Measurements from ENCODE around the gene PREX1.

The PREX1 gene

DNA sequence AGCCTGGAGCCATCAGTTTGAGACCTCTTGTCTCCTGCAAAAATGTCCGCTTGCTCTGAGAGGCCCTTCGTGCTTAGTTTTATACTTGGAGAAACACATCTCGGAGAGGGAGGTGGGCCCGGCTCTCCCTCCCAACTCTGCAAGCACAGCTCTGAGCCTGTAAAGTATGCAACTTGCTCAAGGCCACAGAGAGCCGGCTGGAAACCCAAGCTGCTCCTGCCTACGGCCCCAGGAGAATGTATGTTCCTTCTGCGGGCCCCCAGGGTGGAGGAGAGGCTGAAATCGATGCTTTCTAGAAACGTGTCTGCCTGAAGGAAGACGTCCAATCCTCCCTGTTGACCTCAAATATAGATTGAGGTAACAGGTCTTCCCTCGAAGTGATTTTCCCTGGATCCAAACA, 205.4 kb downstream of the PREX1 start:
- H2AFZ ChIP-seq (ENCODE audit: low read depth) = no peak overlapping the region
- no peaks in the 10 kb centered on the region for H4K20me1 ChIP-seq (ENCODE audit: insufficient read depth)
- no peak overlapping the region for H3K4me2 ChIP-seq
- no peak overlapping the region for H3K27ac ChIP-seq
- H3K4me3 ChIP-seq (IDR thresholded peaks at IDR 0.05; ENCODE audit: insufficient read depth, low read depth, low read length) = no peak overlapping the region
- no peak for TF ChIP-seq CTCF (conservative IDR thresholded peaks at IDR 0.05; ENCODE audit: low read depth, low read length)
- peaks cover 25% of the 10 kb centered on the region; the same call in 1 of the 2 replicates for H3K27me3 ChIP-seq (ENCODE audit: insufficient read depth, low read depth)
- no peak overlapping the region for H3K9ac ChIP-seq
- H3K36me3 ChIP-seq (ENCODE audit: insufficient read depth) = no peaks in the 10 kb centered on the region
- H3K4me1 ChIP-seq (ENCODE audit: low read depth, poor library complexity, severe bottlenecking) = no peaks in the 10 kb centered on the region
- no peaks in the 10 kb centered on the region for H3K79me2 ChIP-seq (ENCODE audit: insufficient read depth, low read depth)

GRCh38 chr20:48621376-48622078, 206.3 kb downstream of the PREX1 start:
- Histone ChIP-seq H3K4me1 (ENCODE audit: low read depth, poor library complexity, severe bottlenecking) (no peaks in the 10 kb centered on the region), H3K9ac (no peak overlapping the region), H3K79me2 (ENCODE audit: insufficient read depth, low read depth) (no peaks in the 10 kb centered on the region), H3K27ac (no peak overlapping the region), H2AFZ (ENCODE audit: low read depth) (no peak overlapping the region), H3K4me2 (peak overlapping the region; percentile 2; the same call in 1 of the 2 replicates), H3K36me3 (ENCODE audit: insufficient read depth) (no peaks in the 10 kb centered on the region), H4K20me1 (ENCODE audit: insufficient read depth) (no peaks in the 10 kb centered on the region), H3K4me3 (IDR thresholded peaks at IDR 0.05; ENCODE audit: insufficient read depth, low read depth, low read length) (no peak overlapping the region), H3K27me3 (ENCODE audit: insufficient read depth, low read depth) (peaks cover 25% of the 10 kb centered on the region; the same call in 1 of the 2 replicates)
- TF ChIP-seq CTCF (conservative IDR thresholded peaks at IDR 0.05; ENCODE audit: low read depth, low read length) = no peak; the same call in 1 of the 2 replicates

DNA sequence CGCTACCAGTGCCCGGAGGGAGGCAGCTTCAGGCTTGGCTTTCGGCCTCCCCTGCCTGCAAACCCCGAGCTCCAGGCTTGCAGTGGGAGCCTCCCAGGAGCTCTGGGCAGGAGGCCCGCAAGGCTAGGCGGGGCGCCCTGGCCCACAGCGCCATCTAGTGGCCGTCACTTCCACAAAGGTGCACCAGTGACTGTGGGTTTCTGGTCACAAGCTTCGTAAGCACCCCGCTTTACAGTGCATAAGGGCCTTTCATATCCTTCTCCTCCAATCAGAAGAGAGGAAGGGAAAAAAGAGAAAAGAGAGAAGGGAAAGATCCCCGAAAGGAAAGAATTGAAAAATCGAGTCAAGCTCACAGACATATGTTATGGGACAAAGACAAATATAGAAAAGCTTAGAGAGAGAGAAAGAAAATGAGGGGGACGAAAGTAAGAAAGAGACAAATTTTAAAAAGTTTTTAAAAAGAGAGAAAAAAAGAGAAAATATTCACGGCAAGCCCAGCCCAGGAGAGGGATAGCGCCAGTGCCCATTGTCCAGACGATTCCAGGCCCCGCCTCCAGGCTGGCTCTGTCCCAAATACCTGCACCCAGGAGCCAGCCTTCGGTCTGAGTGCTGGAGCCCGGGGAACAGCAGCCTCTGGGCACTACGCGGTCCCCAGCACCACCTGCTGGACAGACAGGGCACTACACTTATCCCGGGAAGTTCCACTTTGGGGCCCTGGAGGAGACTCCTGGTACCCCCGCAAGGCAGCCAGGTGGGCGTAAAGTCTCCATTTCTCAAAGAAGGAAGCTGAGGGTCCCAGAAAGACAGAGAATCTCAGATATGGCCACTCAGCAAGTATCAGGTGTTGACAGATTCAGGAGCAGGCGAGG, 207.1 kb downstream of the PREX1 start:
- peak; percentile 88 for TF ChIP-seq CTCF (conservative IDR thresholded peaks at IDR 0.05; ENCODE audit: low read depth, low read length)
- H3K9ac ChIP-seq = no peak overlapping the region

GRCh38 chr20:48620154-48620506, 207.7 kb downstream of the PREX1 start:
- Histone ChIP-seq H3K79me2 (ENCODE audit: insufficient read depth, low read depth) (no peaks in the 10 kb centered on the region), H3K36me3 (ENCODE audit: insufficient read depth) (no peaks in the 10 kb centered on the region), H3K27ac (no peak overlapping the region), H3K4me2 (no peak overlapping the region), H3K4me1 (ENCODE audit: low read depth, poor library complexity, severe bottlenecking) (no peaks in the 10 kb centered on the region), H4K20me1 (ENCODE audit: insufficient read depth) (no peaks in the 10 kb centered on the region), H3K27me3 (ENCODE audit: insufficient read depth, low read depth) (peaks cover 29% of the 10 kb centered on the region; the same call in 1 of the 2 replicates), H2AFZ (ENCODE audit: low read depth) (no peak overlapping the region), H3K4me3 (IDR thresholded peaks at IDR 0.05; ENCODE audit: insufficient read depth, low read depth, low read length) (no peak overlapping the region), H3K9ac (no peak overlapping the region)
- no peak for TF ChIP-seq CTCF (conservative IDR thresholded peaks at IDR 0.05; ENCODE audit: low read depth, low read length)

More for the DNA sequence above, 207.1 kb downstream of the PREX1 start:
- H3K36me3 ChIP-seq (ENCODE audit: insufficient read depth) = no peaks in the 10 kb centered on the region
- H3K4me1 ChIP-seq (ENCODE audit: low read depth, poor library complexity, severe bottlenecking) = no peaks in the 10 kb centered on the region
- no peaks in the 10 kb centered on the region for H3K79me2 ChIP-seq (ENCODE audit: insufficient read depth, low read depth)
- H3K27me3 ChIP-seq (ENCODE audit: insufficient read depth, low read depth) = peaks cover 25% of the 10 kb centered on the region; the same call in 1 of the 2 replicates
- H3K27ac ChIP-seq = no peak overlapping the region
- no peak overlapping the region for H3K4me3 ChIP-seq (IDR thresholded peaks at IDR 0.05; ENCODE audit: insufficient read depth, low read depth, low read length)
- H2AFZ ChIP-seq (ENCODE audit: low read depth) = no peak overlapping the region
- no peaks in the 10 kb centered on the region for H4K20me1 ChIP-seq (ENCODE audit: insufficient read depth)
- peak overlapping the region; percentile 2; the same call in 1 of the 2 replicates for H3K4me2 ChIP-seq
